HCT116 (cell line): ENCODE measurements around the gene SOCS3. TPM values are rescaled to one million over a fixed set of nuclear protein-coding genes. Genes with fewer than 3 reads are reported as not detected.

Experiments used
- ATAC-seq: fragments of 200-7000 bp; cut with Tn5 transposase; 2 replicates; pipeline ENCODE4 v1.9.1; 2020; ENCODE audit warnings: mild to moderate bottlenecking, moderate library complexity
- BruUV-seq: library from RNA; stranded (reverse); fragments of 400-500 nt; replicated peaks from 2 replicates; lab custom pipeline; 2021; lab: Mats Ljungman, UMichigan
- CTCF ChIA-PET: fragments of 300-600 bp; sonication (Branson Sonifier 250); formaldehyde crosslinking; loops from one replicate; lab custom pipeline; 2021; ENCODE audit warnings: antibody characterized with exemption; lab: Charles Lee
- POLR2A ChIA-PET: fragments of 300-600, 350-600 bp; sonication (Branson Sonifier 250); formaldehyde crosslinking; loops from one replicate; lab custom pipeline; 2021; ENCODE audit warnings: antibody characterized with exemption; lab: Charles Lee
- RAD21 ChIA-PET, 2 experiments: fragments of 300-600 bp; sonication (Branson Sonifier 250); formaldehyde crosslinking; loops; one replicate each; lab custom pipeline; 2023; ENCODE audit warnings: low total read pairs in 2 of 2; ENCODE audit not compliant: uncharacterized antibody in 2 of 2, unreplicated experiment in 2 of 2, low non-redundant PET in 1 of 2; lab: Charles Lee
- DNase-seq: peaks from one replicate; pipeline ENCODE4 v3.0.0-alpha.2; 2010; ENCODE audit warnings: low read depth, low spot score
- H2AFZ ChIP-seq: fragments of 200-600 bp; shearing (Covaris generic), sonication (generic); 2 replicates; pipeline ENCODE4 v1.6.1; 2017; ENCODE audit warnings: low read depth, mixed run types, mixed read lengths, antibody characterized with exemption, low read length; ENCODE audit not compliant: poor library complexity, severe bottlenecking
- H3K27ac ChIP-seq: 2 replicates; pipeline ENCODE4 v1.5.1; 2012; ENCODE audit warnings: low read depth, low read length
- H3K27me3 ChIP-seq: fragments of 200-600 bp; sonication (generic); 2 replicates; pipeline ENCODE4 v1.6.1; 2016; ENCODE audit warnings: mixed run types, low read length, mixed read lengths; ENCODE audit not compliant: insufficient read depth
- H3K36me3 ChIP-seq, 2 experiments: fragments of 200-500 bp in 1 of 2; fragments of 200-600 bp in 1 of 2; sonication (Bioruptor generic) in 1 of 2; sonication (generic) in 1 of 2; 2 replicates each; pipeline versions ENCODE4 v1.5.1 to v1.6.1; 2014 to 2016; ENCODE audit warnings: low read length in 2 of 2, inconsistent platforms in 1 of 2, mixed read lengths in 1 of 2, mixed run types in 1 of 2; ENCODE audit not compliant: insufficient read depth in 2 of 2, control insufficient read depth in 1 of 2
- H3K4me1 ChIP-seq, 2 experiments: fragments of 200-600 bp in 1 of 2; sonication (generic) in 1 of 2; 2 replicates each; pipeline versions ENCODE4 v1.5.1 to v1.6.1; 2012 to 2017; ENCODE audit warnings: low read length in 2 of 2, inconsistent platforms in 1 of 2, mild to moderate bottlenecking in 1 of 2, mixed read lengths in 1 of 2, mixed run types in 1 of 2, moderate library complexity in 1 of 2; ENCODE audit not compliant: insufficient read depth in 2 of 2, control insufficient read depth in 1 of 2
- H3K4me2 ChIP-seq: fragments of 200-600 bp; sonication (generic); 2 replicates; pipeline ENCODE4 v1.6.1; 2017; ENCODE audit warnings: mixed run types, low read length, mixed read lengths
- H3K4me3 ChIP-seq, 2 experiments: fragments of 200-600 bp in 1 of 2; sonication (generic) in 1 of 2; replicated peaks in 1 of 2; 2 replicates each; pipeline ENCODE4 v1.5.1; 2011 to 2016; ENCODE audit warnings: low read length in 2 of 2, control low read depth in 1 of 2, low read depth in 1 of 2, mild to moderate bottlenecking in 1 of 2, mixed read lengths in 1 of 2, mixed run types in 1 of 2
- H3K79me2 ChIP-seq: fragments of 200-600 bp; sonication (generic); 2 replicates; pipeline ENCODE4 v1.6.1; 2017; ENCODE audit warnings: mild to moderate bottlenecking, mixed run types, low read length, moderate library complexity, mixed read lengths; ENCODE audit not compliant: insufficient read depth
- H3K9ac ChIP-seq: fragments of 200-600 bp; sonication (generic); 2 replicates; pipeline ENCODE4 v1.6.1; 2016; ENCODE audit warnings: low read length, mixed read lengths
- H3K9me2 ChIP-seq: fragments of 200-600 bp; sonication (generic), shearing (Covaris generic); 2 replicates; pipeline ENCODE4 v1.6.1; 2017; ENCODE audit warnings: mixed run types, mild to moderate bottlenecking, moderate library complexity; ENCODE audit not compliant: insufficient read depth
- H3K9me3 ChIP-seq, 2 experiments: fragments of 200-500 bp in 1 of 2; fragments of 200-600 bp in 1 of 2; sonication (Bioruptor generic) in 1 of 2; sonication (generic) in 1 of 2; 2 replicates each; pipeline ENCODE4 v1.6.1; 2014 to 2017; ENCODE audit warnings: low read length in 2 of 2, mixed read lengths in 2 of 2, inconsistent platforms in 1 of 2, low read depth in 1 of 2, mild to moderate bottlenecking in 1 of 2, mixed run types in 1 of 2, moderate library complexity in 1 of 2; ENCODE audit not compliant: control insufficient read depth in 1 of 2, insufficient read depth in 1 of 2
- H4K20me1 ChIP-seq: fragments of 200-600 bp; sonication (generic), shearing (Covaris generic); 2 replicates; pipeline ENCODE4 v1.6.1; 2017; ENCODE audit warnings: mixed run types, mild to moderate bottlenecking, moderate library complexity; ENCODE audit not compliant: insufficient read depth
- ATF3 ChIP-seq: IDR thresholded peaks from 2 replicates; pipeline ENCODE4 v1.6.1; 2012
- CBX3 ChIP-seq: IDR thresholded peaks from 2 replicates; pipeline ENCODE4 v1.6.1; 2012; ENCODE audit warnings: low read depth
- CEBPB ChIP-seq: IDR thresholded peaks from 2 replicates; pipeline ENCODE4 v1.6.1; 2012; ENCODE audit warnings: low read depth
- EZH2 ChIP-seq: fragments of 200-600 bp; sonication (generic); IDR thresholded peaks from 2 replicates; pipeline ENCODE4 v1.6.1; 2017; ENCODE audit warnings: antibody characterized with exemption, mixed run types
- FOSL1 ChIP-seq: IDR thresholded peaks from 2 replicates; pipeline ENCODE4 v1.6.1; 2012; ENCODE audit warnings: low read depth
- JUND ChIP-seq: IDR thresholded peaks from 2 replicates; pipeline ENCODE4 v1.6.1; 2012
- SP1 ChIP-seq: IDR thresholded peaks from 2 replicates; pipeline ENCODE4 v1.6.1; 2012; ENCODE audit warnings: low read depth
- SRF ChIP-seq: IDR thresholded peaks from 2 replicates; pipeline ENCODE4 v1.6.1; 2012; ENCODE audit warnings: low read depth
- TCF7L2 ChIP-seq: IDR thresholded peaks from 2 replicates; pipeline ENCODE4 v1.7.0; 2011; ENCODE audit warnings: borderline replicate concordance, inconsistent platforms; ENCODE audit not compliant: insufficient read depth, insufficient read length; ENCODE audit errors: extremely low read depth
- ZBTB33 ChIP-seq: IDR thresholded peaks from 2 replicates; pipeline ENCODE4 v1.6.1; 2011; ENCODE audit warnings: mild to moderate bottlenecking, low read length, moderate library complexity; ENCODE audit not compliant: insufficient replicate concordance; ENCODE audit errors: extremely low read depth
- intact Hi-C: fragments of 100-400 bp; cut with micrococcal nuclease; formaldehyde crosslinking; loops from 2 replicates; pipeline ENCODE4 v1.10.0; 2022
- total RNA-seq: library from RNA; stranded (reverse); gene quantifications from one replicate; pipeline ENCODE4 v1.2.1, GENCODE V29; 2021; ENCODE audit not compliant: unreplicated experiment
- TF ChIP-seq, protein P1 (sequence below): IDR thresholded peaks from 2 replicates; pipeline ENCODE4 v1.6.1; 2012

The SOCS3 gene
- total RNA-seq, 1 experiment from 2014 or later = 26.7 TPM

- intact Hi-C loops = no loop called here
- no peaks in the 10 kb centered on the region for H3K36me3 ChIP-seq
- H3K4me3 ChIP-seq = no peak overlapping the region
- CTCF ChIA-PET = no interaction called here
- H3K9me3 ChIP-seq = no peaks in the 10 kb centered on the region
- H3K4me1 ChIP-seq = peaks cover 6 to 9% of the 10 kb centered on the region in 2 experiments; a peak in 3 of 4 replicates
- H2AFZ ChIP-seq = no peak overlapping the region
- H3K79me2 ChIP-seq = no peaks in the 10 kb centered on the region
- ATAC-seq = no peak
- H3K4me2 ChIP-seq = no peak overlapping the region
- no TSS peak for BruUV-seq
- DNase-seq = no peak
- TF ChIP-seq ZBTB33 (no peak), CEBPB (no peak), SP1 (no peak), SRF (no peak), FOSL1 (no peak), CBX3 (no peak), EZH2 (no peak), ATF3 (no peak), TCF7L2 (no peak), JUND (no peak)
- TF ChIP-seq, protein P1, sequence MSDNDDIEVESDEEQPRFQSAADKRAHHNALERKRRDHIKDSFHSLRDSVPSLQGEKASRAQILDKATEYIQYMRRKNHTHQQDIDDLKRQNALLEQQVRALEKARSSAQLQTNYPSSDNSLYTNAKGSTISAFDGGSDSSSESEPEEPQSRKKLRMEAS = no peak
- TF ChIP-seq, all 23 proteins: peak for 0
- Histone ChIP-seq H3K27me3 (no peaks in the 10 kb centered on the region), H3K9ac (no peak overlapping the region), H4K20me1 (no peaks in the 10 kb centered on the region), H3K27ac (no peak overlapping the region), H3K9me2 (no peaks in the 10 kb centered on the region)
- ChIA-PET RAD21 (no interaction called here), POLR2A (interaction anchor here (1.6 kb wide), 1 partner anchor 10 kb away, joined by 3 read pairs; no protein-coding TSS in a partner anchor)
Observed at GRCh38 chr17:78367193-78367592, 7.3 kb upstream of the SOCS3 start.
